HEK293 (cell line): ENCODE results near the gene HMGN1.

Experiments used
- ATF2 ChIP-seq: fragments of 450-650 bp; formaldehyde crosslinking; IDR thresholded peaks from 2 replicates; pipeline ENCODE4 v1.5.1; 2016; ENCODE audit warnings: missing biosample characterization, missing genetic modification characterization, low read depth
- CTCF ChIP-seq: fragments of 450-650 bp; formaldehyde crosslinking; IDR thresholded peaks from 2 replicates; pipeline ENCODE4 v1.5.1; 2016; ENCODE audit warnings: missing biosample characterization, missing genetic modification characterization
- GLI2 ChIP-seq: fragments of 450-650 bp; formaldehyde crosslinking; IDR thresholded peaks from 2 replicates; pipeline ENCODE4; 2017; ENCODE audit warnings: missing biosample characterization, missing genetic modification characterization, low read depth, borderline replicate concordance
- MZF1 ChIP-seq: fragments of 450-650 bp; formaldehyde crosslinking; IDR thresholded peaks from 2 replicates; pipeline ENCODE4 v1.5.1; 2017; ENCODE audit warnings: missing biosample characterization, missing genetic modification characterization, borderline replicate concordance
- PRDM4 ChIP-seq: fragments of 450-650 bp; formaldehyde crosslinking; IDR thresholded peaks from 2 replicates; pipeline ENCODE4 v1.5.1; 2017; ENCODE audit warnings: missing biosample characterization, missing genetic modification characterization
- YY1 ChIP-seq: fragments of 450-650 bp; formaldehyde crosslinking; IDR thresholded peaks from 2 replicates; pipeline ENCODE4 v1.5.1; 2018; ENCODE audit warnings: missing biosample characterization, missing genetic modification characterization
- ZIC2 ChIP-seq: fragments of 450-650 bp; formaldehyde crosslinking; IDR thresholded peaks from 2 replicates; pipeline ENCODE4 v1.5.1; 2016; ENCODE audit warnings: missing biosample characterization, missing genetic modification characterization
- ZNF529 ChIP-seq: fragments of 450-650 bp; formaldehyde crosslinking; IDR thresholded peaks from 2 replicates; pipeline ENCODE4 v1.5.1; 2017; ENCODE audit warnings: missing genetic modification characterization, missing biosample characterization; ENCODE audit not compliant: insufficient replicate concordance
- ZNF639 ChIP-seq: fragments of 450-650 bp; formaldehyde crosslinking; IDR thresholded peaks from 2 replicates; pipeline ENCODE4 v1.5.1; 2016; ENCODE audit warnings: missing biosample characterization, missing genetic modification characterization
- ZNF704 ChIP-seq: fragments of 450-650 bp; formaldehyde crosslinking; IDR thresholded peaks from 2 replicates; pipeline ENCODE4 v1.5.1; 2016; ENCODE audit warnings: missing biosample characterization, missing genetic modification characterization

GRCh38 chr21:39348040-39348354, 891 bp downstream of the HMGN1 start:
- no peak for TF ChIP-seq YY1 (tag by site-specific recombination)
- TF ChIP-seq ATF2 (tag by site-specific recombination): no peak
- no peak for TF ChIP-seq CTCF
- no peak for TF ChIP-seq ZNF529 (tag by site-specific recombination)
- no peak for TF ChIP-seq GLI2 (tag by site-specific recombination)
- TF ChIP-seq ZIC2 (tag by site-specific recombination): no peak
- TF ChIP-seq PRDM4 (tag by site-specific recombination): peak; percentile 86
- no peak for TF ChIP-seq ZNF704
- TF ChIP-seq MZF1 (tag by site-specific recombination): no peak
- TF ChIP-seq ZNF639 (tag by site-specific recombination): no peak
